HepG2 (cell line): Measurements from ENCODE around the gene RASA3. TPM values are rescaled to one million over a fixed set of nuclear protein-coding genes. Genes with fewer than 3 reads are reported as not detected.

Source experiments
- ATAC-seq: fragments of 200-7000 bp; cut with Tn5 transposase; 3 replicates; pipeline ENCODE4 v1.9.1; 2020; ENCODE audit warnings: mild to moderate bottlenecking, moderate library complexity
- BruUV-seq: library from RNA; stranded (reverse); fragments of 400-500 nt; replicated peaks from 2 replicates; lab custom pipeline; 2021; lab: Mats Ljungman, UMichigan
- CTCF ChIA-PET: fragments of 300-600 bp; formaldehyde crosslinking; extraction: SDS; loops from one replicate; lab custom pipeline; 2021; ENCODE audit warnings: low total read pairs, inconsistent platforms, low intra/inter-chr PET ratio; lab: Yijun Ruan, JAX
- POLR2A ChIA-PET: fragments of 350-600 bp; sonication (Branson Sonifier 250); formaldehyde crosslinking; loops from one replicate; lab custom pipeline; 2020; ENCODE audit warnings: antibody characterized with exemption, inconsistent platforms; lab: Yijun Ruan, JAX
- DNase-seq: peaks from one replicate; pipeline ENCODE4 v3.0.0-alpha.2; 2015; ENCODE audit warnings: low spot score
- FAIRE-seq: peaks from 3 replicates; lab custom pipeline; 2011; peaks lifted over from hg19 to GRCh38; lab: Jason Lieb, UNC
- H2AFZ ChIP-seq: one replicate; pipeline ENCODE4 v1.6.1; 2011; ENCODE audit warnings: low read length, inconsistent platforms
- H3K27ac ChIP-seq: fragments of 300-600 bp; 3 replicates; pipeline ENCODE4 v1.8.0; 2011; ENCODE audit warnings: mixed run types, mild to moderate bottlenecking, mixed read lengths, low read length, inconsistent platforms; ENCODE audit not compliant: insufficient read depth; ENCODE audit errors: extremely low read length
- H3K27me3 ChIP-seq, 2 experiments: fragments of 200-600 bp in 1 of 2; 2 replicates in 1 of 2; 3 replicates in 1 of 2; pipeline versions ENCODE4 v1.6.0 to v1.8.0; 2011; ENCODE audit warnings: low read length in 2 of 2, mild to moderate bottlenecking in 2 of 2, moderate library complexity in 2 of 2, inconsistent platforms in 1 of 2; ENCODE audit not compliant: insufficient read depth in 2 of 2, control insufficient read depth in 1 of 2
- H3K36me3 ChIP-seq, 2 experiments: fragments of 200-600 bp in 1 of 2; replicated peaks in 1 of 2; 2 replicates in 1 of 2; 3 replicates in 1 of 2; pipeline versions ENCODE4 v1.5.1 to v1.8.0; 2011; ENCODE audit warnings: low read length in 2 of 2, inconsistent platforms in 1 of 2; ENCODE audit not compliant: insufficient read depth in 2 of 2, control insufficient read depth in 1 of 2
- H3K4me1 ChIP-seq: 2 replicates; pipeline ENCODE4 v1.5.1; 2012; ENCODE audit warnings: low read length, inconsistent platforms; ENCODE audit not compliant: insufficient read depth
- H3K4me2 ChIP-seq: 2 replicates; pipeline ENCODE4 v1.6.0; 2011; ENCODE audit warnings: low read depth, low read length, inconsistent platforms
- H3K4me3 ChIP-seq, 3 experiments: fragments of 200-600 bp in 1 of 3; sonication (generic), shearing (Covaris generic) in 1 of 3; replicated peaks in 1 of 3; 2 replicates each; pipeline ENCODE4 v1.5.1; 2011 to 2016; ENCODE audit warnings: low read length in 3 of 3, inconsistent platforms in 2 of 3, low read depth in 2 of 3, mild to moderate bottlenecking in 2 of 3, control low read depth in 1 of 3, mixed read lengths in 1 of 3; ENCODE audit not compliant: insufficient read depth in 1 of 3
- H3K79me2 ChIP-seq: one replicate; pipeline ENCODE4 v1.6.1; 2011; ENCODE audit warnings: low read length, inconsistent platforms; ENCODE audit not compliant: insufficient read depth
- H3K9ac ChIP-seq: 2 replicates; pipeline ENCODE4 v1.6.0; 2011; ENCODE audit warnings: mild to moderate bottlenecking, low read depth, low read length, inconsistent platforms; ENCODE audit not compliant: insufficient read depth
- H3K9me3 ChIP-seq: 2 replicates; pipeline ENCODE4 v1.5.1; 2012; ENCODE audit warnings: mild to moderate bottlenecking, low read length
- H4K20me1 ChIP-seq: 2 replicates; pipeline ENCODE4 v1.6.0; 2011; ENCODE audit warnings: inconsistent platforms, mild to moderate bottlenecking, low read length, moderate library complexity; ENCODE audit not compliant: insufficient read depth
- HNF4A ChIP-seq: sonication (generic); formaldehyde crosslinking; IDR thresholded peaks from 2 replicates; pipeline ENCODE4 v1.4.0; 2020; ENCODE audit warnings: missing genetic modification reagents
- MATR3 ChIP-seq: sonication (generic); formaldehyde crosslinking; IDR thresholded peaks from 2 replicates; pipeline ENCODE4 v1.4.0; 2020; ENCODE audit warnings: missing genetic modification reagents
- MIER3 ChIP-seq: IDR thresholded peaks from 2 replicates; pipeline ENCODE4 v1.6.1; 2016; ENCODE audit warnings: missing compliant biosample characterization, borderline replicate concordance
- MXI1 ChIP-seq: IDR thresholded peaks from 3 replicates; pipeline ENCODE4 v1.6.1; 2012; ENCODE audit warnings: low read depth, low read length, inconsistent platforms, borderline replicate concordance
- PBX3 ChIP-seq: sonication (generic); formaldehyde crosslinking; IDR thresholded peaks from 2 replicates; pipeline ENCODE4 v1.8.1; 2023; ENCODE audit warnings: missing genetic modification reagents, inconsistent platforms, borderline replicate concordance
- PRDM10 ChIP-seq: sonication (generic); formaldehyde crosslinking; IDR thresholded peaks from 2 replicates; pipeline ENCODE4 v1.4.0; 2020; ENCODE audit warnings: low read depth, missing genetic modification reagents
- THAP7 ChIP-seq: sonication (generic); formaldehyde crosslinking; IDR thresholded peaks from 2 replicates; pipeline ENCODE4 v1.8.1; 2023; ENCODE audit warnings: mild to moderate bottlenecking, missing genetic modification reagents
- ZC3H4 ChIP-seq: sonication (generic); formaldehyde crosslinking; IDR thresholded peaks from 2 replicates; pipeline ENCODE4 v1.4.0; 2020; ENCODE audit warnings: missing genetic modification reagents, borderline replicate concordance
- ZEB1 ChIP-seq: IDR thresholded peaks from 2 replicates; pipeline ENCODE4 v1.6.1; 2012; ENCODE audit warnings: mild to moderate bottlenecking, low read depth, inconsistent platforms; ENCODE audit not compliant: insufficient replicate concordance
- ZFP36L1 ChIP-seq: sonication (generic); formaldehyde crosslinking; IDR thresholded peaks from 2 replicates; pipeline ENCODE4 v1.8.0; 2022; ENCODE audit warnings: mild to moderate bottlenecking, missing genetic modification reagents, moderate library complexity
- ZNF230 ChIP-seq: sonication (generic); formaldehyde crosslinking; IDR thresholded peaks from 2 replicates; pipeline ENCODE4 v1.4.0; 2020; ENCODE audit warnings: mild to moderate bottlenecking, missing genetic modification reagents
- ZSCAN20 ChIP-seq: sonication (generic); formaldehyde crosslinking; IDR thresholded peaks from 2 replicates; pipeline ENCODE4 v1.4.0; 2020; ENCODE audit warnings: missing genetic modification reagents, mild to moderate bottlenecking, borderline replicate concordance
- WGBS: methylation state at CpG from one replicate; pipeline ENCODE4 v1.1.6; 2017; ENCODE audit warnings: low lambda C conversion rate; 5-methylcytosine and 5-hydroxymethylcytosine counted together
- in situ Hi-C: cut with HindIII; loops from 2 replicates; pipeline ENCODE4 v1.10.0; 2017; ENCODE audit warnings: low pct_unique_long_range_greater_than_20kb; ENCODE audit not compliant: extremely low pct_ligation_motif_present
- intact Hi-C: fragments of 100-400 bp; cut with micrococcal nuclease; formaldehyde crosslinking; loops from one replicate; pipeline ENCODE4 v1.10.0; 2022; ENCODE audit not compliant: unreplicated experiment
- polyA plus RNA-seq, 8 experiments: library from polyadenylated mRNA; depleted of rRNA in 3 of 8; stranded (reverse) in 7 of 8; unstranded in 1 of 8; fragments of >200 nt; fragmentation: Illumina TruSeq in 4 of 8; extraction: Trizol in 4 of 8; gene quantifications; 2 replicates each; pipeline versions ENCODE4 v1.2.1 to v1.2.3, GENCODE V29; 2011 to 2016; ENCODE audit warnings: low read depth in 4 of 8, missing spikeins in 1 of 8, mixed read lengths in 1 of 8; ENCODE audit not compliant: insufficient read depth in 1 of 8
- total RNA-seq, 5 experiments: library from RNA; depleted of rRNA; stranded (reverse); fragments of >200 nt; fragmentation: Illumina TruSeq; extraction: Trizol; gene quantifications; 2 replicates each; pipeline ENCODE4 v1.2.3, GENCODE V29; 2016; ENCODE audit warnings: low read depth in 1 of 5
- TF ChIP-seq, protein P1 (sequence below): sonication (generic); formaldehyde crosslinking; IDR thresholded peaks from 2 replicates; pipeline ENCODE4 v1.4.0; 2020; ENCODE audit warnings: missing genetic modification reagents, mild to moderate bottlenecking, borderline replicate concordance
- TF ChIP-seq, protein P2 (sequence below): sonication (generic); formaldehyde crosslinking; IDR thresholded peaks from 2 replicates; pipeline ENCODE4 v1.4.0; 2020; ENCODE audit warnings: mild to moderate bottlenecking, missing genetic modification reagents

RASA3 gene
- total and polyA plus RNA-seq, 2 of the 13 experiments (the other 11 are each of a cell fraction or from before 2014, with no cell fraction given): 0.05 TPM; not detected in 1

GRCh38 chr13:113943821-113944565 lies 188.4 kb downstream of the RASA3 start:
- no peak overlapping the region for H3K4me3 ChIP-seq
- no peak for DNase-seq
- H3K9ac ChIP-seq: no peak overlapping the region
- no peaks in the 10 kb centered on the region for H3K79me2 ChIP-seq
- H3K4me1 ChIP-seq: peaks cover 10% of the 10 kb centered on the region
- POLR2A ChIA-PET: no interaction called here
- no peak overlapping the region for H3K4me2 ChIP-seq
- H2AFZ ChIP-seq: no peak overlapping the region
- H3K9me3 ChIP-seq: no peaks in the 10 kb centered on the region
- H4K20me1 ChIP-seq: no peaks in the 10 kb centered on the region
- BruUV-seq: no TSS peak
- 11% methylated on average over 3 of the region's 19 CpGs for WGBS
- intact Hi-C loops: no loop called here
- peaks cover 2 to 9% of the 10 kb centered on the region in 2 experiments; a peak in 4 of 5 replicates for H3K27me3 ChIP-seq
- H3K36me3 ChIP-seq: no peaks in the 10 kb centered on the region
- no peak for FAIRE-seq
- in situ Hi-C loops: no loop called here
- ATAC-seq: no peak
- CTCF ChIA-PET: no interaction called here
- H3K27ac ChIP-seq: no peak overlapping the region
- TF ChIP-seq ZNF230 (CRISPR knock-in tag) (no peak), ZC3H4 (CRISPR knock-in tag) (no peak), MATR3 (CRISPR knock-in tag) (no peak), ZFP36L1 (CRISPR knock-in tag) (no peak), HNF4A (CRISPR knock-in tag) (no peak), ZEB1 (no peak), THAP7 (CRISPR knock-in tag) (no peak), PRDM10 (CRISPR knock-in tag) (no peak), ZSCAN20 (no peak), MIER3 (CRISPR knock-in tag) (no peak), PBX3 (no peak), MXI1 (no peak)
- TF ChIP-seq, protein P1, sequence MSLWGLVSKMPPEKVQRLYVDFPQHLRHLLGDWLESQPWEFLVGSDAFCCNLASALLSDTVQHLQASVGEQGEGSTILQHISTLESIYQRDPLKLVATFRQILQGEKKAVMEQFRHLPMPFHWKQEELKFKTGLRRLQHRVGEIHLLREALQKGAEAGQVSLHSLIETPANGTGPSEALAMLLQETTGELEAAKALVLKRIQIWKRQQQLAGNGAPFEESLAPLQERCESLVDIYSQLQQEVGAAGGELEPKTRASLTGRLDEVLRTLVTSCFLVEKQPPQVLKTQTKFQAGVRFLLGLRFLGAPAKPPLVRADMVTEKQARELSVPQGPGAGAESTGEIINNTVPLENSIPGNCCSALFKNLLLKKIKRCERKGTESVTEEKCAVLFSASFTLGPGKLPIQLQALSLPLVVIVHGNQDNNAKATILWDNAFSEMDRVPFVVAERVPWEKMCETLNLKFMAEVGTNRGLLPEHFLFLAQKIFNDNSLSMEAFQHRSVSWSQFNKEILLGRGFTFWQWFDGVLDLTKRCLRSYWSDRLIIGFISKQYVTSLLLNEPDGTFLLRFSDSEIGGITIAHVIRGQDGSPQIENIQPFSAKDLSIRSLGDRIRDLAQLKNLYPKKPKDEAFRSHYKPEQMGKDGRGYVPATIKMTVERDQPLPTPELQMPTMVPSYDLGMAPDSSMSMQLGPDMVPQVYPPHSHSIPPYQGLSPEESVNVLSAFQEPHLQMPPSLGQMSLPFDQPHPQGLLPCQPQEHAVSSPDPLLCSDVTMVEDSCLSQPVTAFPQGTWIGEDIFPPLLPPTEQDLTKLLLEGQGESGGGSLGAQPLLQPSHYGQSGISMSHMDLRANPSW (CRISPR knock-in tag): no peak
- TF ChIP-seq, protein P2, sequence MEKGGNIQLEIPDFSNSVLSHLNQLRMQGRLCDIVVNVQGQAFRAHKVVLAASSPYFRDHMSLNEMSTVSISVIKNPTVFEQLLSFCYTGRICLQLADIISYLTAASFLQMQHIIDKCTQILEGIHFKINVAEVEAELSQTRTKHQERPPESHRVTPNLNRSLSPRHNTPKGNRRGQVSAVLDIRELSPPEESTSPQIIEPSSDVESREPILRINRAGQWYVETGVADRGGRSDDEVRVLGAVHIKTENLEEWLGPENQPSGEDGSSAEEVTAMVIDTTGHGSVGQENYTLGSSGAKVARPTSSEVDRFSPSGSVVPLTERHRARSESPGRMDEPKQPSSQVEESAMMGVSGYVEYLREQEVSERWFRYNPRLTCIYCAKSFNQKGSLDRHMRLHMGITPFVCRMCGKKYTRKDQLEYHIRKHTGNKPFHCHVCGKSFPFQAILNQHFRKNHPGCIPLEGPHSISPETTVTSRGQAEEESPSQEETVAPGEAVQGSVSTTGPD (CRISPR knock-in tag): no peak
